RWPE2 (cell line): ENCODE results near the gene CEP152.

Experiments
- ATAC-seq: fragments of 200-7000 bp; cut with Tn5 transposase; 3 replicates; pipeline ENCODE4 v1.9.1; 2021; ENCODE audit warnings: low read depth
- DNase-seq: peaks from one replicate; pipeline ENCODE4 v3.0.0-alpha.2; 2020; ENCODE audit warnings: low spot score
- H3K27ac ChIP-seq: fragments of 450-650 bp; 2 replicates; pipeline ENCODE4 v1.5.1; 2017; ENCODE audit warnings: mild to moderate bottlenecking; ENCODE audit not compliant: poor library complexity, severe bottlenecking
- H3K27me3 ChIP-seq: fragments of 250-450 bp; sonication (Bioruptor Pico); 2 replicates; pipeline ENCODE4 v1.5.1; 2021; ENCODE audit warnings: mild to moderate bottlenecking, moderate library complexity; ENCODE audit not compliant: insufficient read depth, poor library complexity, severe bottlenecking
- H3K36me3 ChIP-seq: fragments of 250-450 bp; sonication (Bioruptor Pico); 2 replicates; pipeline ENCODE4 v1.5.1; 2020; ENCODE audit warnings: low read depth, mild to moderate bottlenecking, moderate library complexity
- H3K4me1 ChIP-seq: fragments of 250-450 bp; sonication (Bioruptor Pico); 2 replicates; pipeline ENCODE4 v1.5.1; 2021; ENCODE audit warnings: mild to moderate bottlenecking, moderate library complexity; ENCODE audit not compliant: insufficient read depth, poor library complexity, severe bottlenecking
- H3K4me3 ChIP-seq: fragments of 250-450 bp; sonication (Bioruptor Pico); 2 replicates; pipeline ENCODE4 v1.5.1; 2021; ENCODE audit warnings: mild to moderate bottlenecking, moderate library complexity; ENCODE audit not compliant: severe bottlenecking
- H3K9me3 ChIP-seq: fragments of 250-450 bp; sonication (Bioruptor Pico); 2 replicates; pipeline ENCODE4 v1.5.1; 2021; ENCODE audit warnings: mild to moderate bottlenecking, moderate library complexity; ENCODE audit not compliant: severe bottlenecking
- CTCF ChIP-seq: fragments of 450-650 bp; IDR thresholded peaks from one replicate; pipeline ENCODE4 v1.5.1; 2017; ENCODE audit warnings: mild to moderate bottlenecking, moderate library complexity; ENCODE audit not compliant: poor library complexity, severe bottlenecking

Gene CEP152

GRCh38 chr15:48828471-48828870 is 17.6 kb upstream of the CEP152 start:
- TF ChIP-seq CTCF: no peak
- H3K9me3 ChIP-seq: no peaks in the 10 kb centered on the region
- DNase-seq (no peak), ATAC-seq (no peak)
- no peak overlapping the region for H3K27ac ChIP-seq
- H3K27me3 ChIP-seq: no peaks in the 10 kb centered on the region
- H3K4me3 ChIP-seq: no peak overlapping the region
- H3K4me1 ChIP-seq: no peaks in the 10 kb centered on the region
- no peaks in the 10 kb centered on the region for H3K36me3 ChIP-seq

- no peak overlapping the region for H3K4me3 ChIP-seq
- H3K36me3 ChIP-seq: no peaks in the 10 kb centered on the region
- H3K27me3 ChIP-seq: no peaks in the 10 kb centered on the region
- H3K4me1 ChIP-seq: no peaks in the 10 kb centered on the region
- ATAC-seq (no peak), DNase-seq (no peak)
- no peaks in the 10 kb centered on the region for H3K9me3 ChIP-seq
- no peak overlapping the region for H3K27ac ChIP-seq
- no peak for TF ChIP-seq CTCF
Measured at GRCh38 chr15:48825075-48825474, 14.2 kb upstream of the CEP152 start.

- no peak for TF ChIP-seq CTCF
- ATAC-seq (no peak), DNase-seq (no peak)
- H3K4me3 ChIP-seq: no peak overlapping the region
- H3K4me1 ChIP-seq: no peaks in the 10 kb centered on the region
- no peaks in the 10 kb centered on the region for H3K36me3 ChIP-seq
- H3K9me3 ChIP-seq: no peaks in the 10 kb centered on the region
- H3K27ac ChIP-seq: no peak overlapping the region
- no peaks in the 10 kb centered on the region for H3K27me3 ChIP-seq
Measured at GRCh38 chr15:48823706-48824105, 12.8 kb upstream of the CEP152 start.

- peak; percentile 5 for TF ChIP-seq CTCF
- Histone ChIP-seq H3K9me3 (no peaks in the 10 kb centered on the region), H3K4me1 (no peaks in the 10 kb centered on the region), H3K27ac (no peak overlapping the region), H3K36me3 (no peaks in the 10 kb centered on the region), H3K4me3 (no peak overlapping the region), H3K27me3 (no peaks in the 10 kb centered on the region)
- DNase-seq (no peak), ATAC-seq (peak; percentile 66)
Measured at GRCh38 chr15:48823237-48823636, 12.4 kb upstream of the CEP152 start.

- H3K36me3 ChIP-seq: no peaks in the 10 kb centered on the region
- ATAC-seq (no peak), DNase-seq (no peak)
- no peak overlapping the region for H3K27ac ChIP-seq
- no peaks in the 10 kb centered on the region for H3K27me3 ChIP-seq
- no peaks in the 10 kb centered on the region for H3K9me3 ChIP-seq
- TF ChIP-seq CTCF: no peak
- H3K4me3 ChIP-seq: no peak overlapping the region
- H3K4me1 ChIP-seq: peaks cover 7% of the 10 kb centered on the region
Measured at GRCh38 chr15:48814286-48814685, 3.4 kb upstream of the CEP152 start.
